Mucosa of descending colon (tissue), 3 donors: ENCODE measurements around the gene STMN3. TPM values are rescaled to one million over a fixed set of nuclear protein-coding genes. Genes with fewer than 3 reads are reported as not detected.

Experiments
- ATAC-seq: fragments of 200-7000 bp; cut with Tn5 transposase; one replicate; pipeline ENCODE4 v1.9.1; 2020; ENCODE audit warnings: mild to moderate bottlenecking, moderate library complexity
- DNase-seq, 3 donors: peaks; one replicate each; pipeline ENCODE4 v3.0.0-alpha.2; 2020
- H3K36me3 ChIP-seq: fragments of 200-600 bp; one replicate; pipeline ENCODE4 v1.8.0; 2021; ENCODE audit warnings: low read depth, mild to moderate bottlenecking
- H3K4me1 ChIP-seq: fragments of 200-600 bp; one replicate; pipeline ENCODE4 v1.8.0; 2021; ENCODE audit warnings: low read depth, mild to moderate bottlenecking
- H3K4me3 ChIP-seq: fragments of 200-600 bp; one replicate; pipeline ENCODE4 v1.8.0; 2021; ENCODE audit warnings: mild to moderate bottlenecking
- H3K9me3 ChIP-seq: fragments of 200-600 bp; one replicate; pipeline ENCODE4 v1.8.0; 2021; ENCODE audit warnings: mild to moderate bottlenecking
- intact Hi-C, 2 donors: fragments of 100-400 bp; cut with DNase I in 1 of 2; cut with micrococcal nuclease in 1 of 2; formaldehyde crosslinking; loops; one replicate each; pipeline versions ENCODE4 v1.11.0 to v1.11.1; 2022; cut with DNase I, micrococcal nuclease
- total RNA-seq, 3 donors: library from RNA; stranded (reverse); fragmentation: NEBNext Ultra II Directional in 2 of 3; extraction: Animal tissue kit (Norgen Biotek cat#: 25700) in 2 of 3; gene quantifications; one replicate each; pipeline versions ENCODE4 v1.2.1 to v1.2.4, GENCODE V29; 2021 to 2023
- TF ChIP-seq, protein P1 (sequence below): fragments of 200-600 bp; IDR thresholded peaks from one replicate; pipeline ENCODE4 v1.8.0; 2022; ENCODE audit warnings: antibody characterized with exemption, mild to moderate bottlenecking
- donor health status: DM: no; HTN: no; CAD: no; lungs with moderate emphysema.
- donor health status: DM: no; HTN: no; CAD: no.
- donor health status: DM: no; HTN: yes; CAD: no.

Gene STMN3
- total RNA-seq, 3 donors from 2014 or later, result 2.7 to 19.7 (median 6.7) TPM

DNA sequence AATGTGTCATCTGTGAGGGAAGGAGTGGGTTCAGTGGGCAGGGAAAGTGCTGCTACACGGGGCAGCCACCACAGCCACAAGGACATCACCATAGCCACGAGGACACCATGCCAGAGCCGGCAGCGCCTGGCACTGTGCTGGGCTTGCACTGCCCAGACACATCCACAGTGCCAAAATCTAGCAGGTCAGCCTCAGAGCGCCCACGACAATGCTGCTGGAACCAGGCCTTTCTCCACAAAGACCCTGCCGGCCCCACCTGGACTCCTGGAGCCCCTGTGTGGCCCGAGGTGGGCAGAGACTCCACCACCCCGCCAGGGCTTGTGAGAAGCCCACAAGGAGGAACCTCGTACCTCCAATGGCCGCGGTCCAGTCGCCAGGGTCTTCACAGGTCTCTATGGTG is 60.6 kb downstream of the STMN3 start:
- intact Hi-C loops, result no loop called here
- peak in 1 of 3 donors; percentile 37 for DNase-seq
- TF ChIP-seq, protein P1, sequence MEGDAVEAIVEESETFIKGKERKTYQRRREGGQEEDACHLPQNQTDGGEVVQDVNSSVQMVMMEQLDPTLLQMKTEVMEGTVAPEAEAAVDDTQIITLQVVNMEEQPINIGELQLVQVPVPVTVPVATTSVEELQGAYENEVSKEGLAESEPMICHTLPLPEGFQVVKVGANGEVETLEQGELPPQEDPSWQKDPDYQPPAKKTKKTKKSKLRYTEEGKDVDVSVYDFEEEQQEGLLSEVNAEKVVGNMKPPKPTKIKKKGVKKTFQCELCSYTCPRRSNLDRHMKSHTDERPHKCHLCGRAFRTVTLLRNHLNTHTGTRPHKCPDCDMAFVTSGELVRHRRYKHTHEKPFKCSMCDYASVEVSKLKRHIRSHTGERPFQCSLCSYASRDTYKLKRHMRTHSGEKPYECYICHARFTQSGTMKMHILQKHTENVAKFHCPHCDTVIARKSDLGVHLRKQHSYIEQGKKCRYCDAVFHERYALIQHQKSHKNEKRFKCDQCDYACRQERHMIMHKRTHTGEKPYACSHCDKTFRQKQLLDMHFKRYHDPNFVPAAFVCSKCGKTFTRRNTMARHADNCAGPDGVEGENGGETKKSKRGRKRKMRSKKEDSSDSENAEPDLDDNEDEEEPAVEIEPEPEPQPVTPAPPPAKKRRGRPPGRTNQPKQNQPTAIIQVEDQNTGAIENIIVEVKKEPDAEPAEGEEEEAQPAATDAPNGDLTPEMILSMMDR, result no peak
- no peaks in the 10 kb centered on the region for H3K4me1 ChIP-seq
- no peak overlapping the region for H3K4me3 ChIP-seq
- H3K9me3 ChIP-seq, result no peaks in the 10 kb centered on the region
- ATAC-seq, result no peak
- peaks cover 3% of the 10 kb centered on the region for H3K36me3 ChIP-seq

DNA sequence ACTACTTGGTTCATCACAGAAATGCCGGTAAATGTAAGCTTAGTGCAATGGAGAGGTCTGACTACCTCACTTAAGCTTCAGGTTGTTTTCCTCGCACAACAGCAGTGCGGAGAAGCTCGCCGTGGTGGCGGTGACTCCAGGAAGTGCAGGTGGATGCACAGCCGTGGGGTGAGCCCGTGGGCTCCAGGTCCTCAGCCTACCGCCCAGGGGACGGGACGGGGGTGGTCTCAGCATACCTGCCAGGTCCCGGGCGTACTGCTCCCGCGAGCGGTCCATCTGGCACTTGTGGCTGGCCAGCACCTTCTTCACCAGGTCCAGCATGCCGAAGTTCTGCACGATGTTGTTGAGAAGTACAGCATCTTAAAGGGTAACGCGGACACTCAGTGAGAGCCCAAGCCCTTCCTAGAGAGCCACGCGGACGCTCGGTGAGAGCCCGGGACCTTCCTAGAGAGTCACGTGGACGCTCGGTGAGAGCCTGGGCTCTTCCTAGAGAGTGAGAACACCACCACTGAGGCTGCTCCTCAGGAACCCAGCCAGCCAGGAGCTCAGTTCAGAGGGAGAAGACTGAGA is 61.4 kb downstream of the STMN3 start:
- no peak for ATAC-seq

DNA sequence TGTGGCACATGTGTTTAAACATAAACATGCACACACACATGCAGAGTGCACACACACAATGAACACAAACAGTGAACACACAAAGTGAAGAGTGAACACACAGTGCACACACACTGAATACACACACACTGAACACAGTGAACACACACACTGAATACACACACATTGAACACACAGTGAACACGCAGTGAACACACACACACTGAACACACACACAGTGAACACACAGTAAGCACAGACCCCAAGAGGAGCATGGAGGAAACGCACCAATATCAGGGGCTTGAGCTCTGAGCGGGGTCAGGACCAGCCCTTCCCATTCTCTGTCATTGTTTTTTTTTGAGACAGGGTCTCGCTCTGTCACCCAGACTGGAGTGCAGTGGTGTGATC is 62.1 kb downstream of the STMN3 start:
- peaks cover 3% of the 10 kb centered on the region for H3K36me3 ChIP-seq
- DNase-seq (no peak), ATAC-seq (no peak)
- intact Hi-C loops, result no loop called here
- TF ChIP-seq, protein P1, result no peak
- H3K4me1 ChIP-seq, result no peaks in the 10 kb centered on the region
- H3K9me3 ChIP-seq, result no peaks in the 10 kb centered on the region
- H3K4me3 ChIP-seq, result no peak overlapping the region

More for the DNA sequence above, 61.4 kb downstream of the STMN3 start:
- Histone ChIP-seq H3K4me3 (no peak overlapping the region), H3K9me3 (no peaks in the 10 kb centered on the region), H3K4me1 (no peaks in the 10 kb centered on the region), H3K36me3 (peaks cover 3% of the 10 kb centered on the region)
- TF ChIP-seq, protein P1, result no peak
- DNase-seq, result peak in 1 of 3 donors; percentile 35
- intact Hi-C loops, result no loop called here

DNA sequence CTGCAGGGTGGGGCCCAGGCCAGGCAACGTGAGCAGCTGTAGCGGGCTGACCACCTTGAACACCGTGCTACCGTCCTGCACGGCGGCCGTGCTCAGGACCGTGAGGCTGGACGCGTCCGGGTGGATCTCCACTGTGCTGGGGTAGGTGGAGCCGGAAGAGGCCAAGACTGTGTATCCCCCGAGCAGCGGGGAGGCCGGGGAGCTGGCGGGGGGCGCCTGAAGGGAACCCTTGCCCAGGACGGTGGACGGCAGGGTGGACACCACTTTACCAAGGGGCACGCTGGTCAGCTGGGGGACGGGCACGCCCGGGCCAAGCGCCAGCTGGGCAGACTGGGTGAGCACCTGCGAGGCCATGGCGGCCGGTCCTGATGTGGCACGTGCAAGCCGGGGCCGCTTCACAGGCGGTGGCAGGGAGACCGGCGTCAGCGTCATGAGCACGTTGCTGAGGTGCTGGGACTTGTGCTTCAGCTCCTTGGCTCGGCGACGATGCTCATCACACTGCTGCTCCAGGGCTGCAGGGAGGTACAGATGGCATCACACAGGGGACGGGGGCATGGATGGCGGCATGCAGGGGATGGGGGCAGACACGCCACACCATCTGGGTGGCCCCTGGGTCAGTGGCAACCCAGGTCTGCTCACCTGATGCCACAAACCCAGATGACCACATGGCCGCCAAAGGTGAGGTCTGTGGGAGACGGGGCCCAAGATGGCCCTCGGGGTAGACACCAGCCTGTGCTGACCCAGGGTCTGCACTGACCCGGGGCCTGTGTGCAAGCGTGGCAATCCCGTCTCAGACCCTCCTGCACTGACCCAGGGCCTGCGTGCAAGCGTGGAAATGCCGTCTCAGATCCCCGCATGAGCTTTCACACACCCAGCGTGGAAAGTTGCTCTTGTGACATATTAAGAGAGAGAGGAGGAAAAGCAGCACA is 62.7 kb downstream of the STMN3 start:
- intact Hi-C loops, result no loop called here
- no peaks in the 10 kb centered on the region for H3K9me3 ChIP-seq
- DNase-seq, result peak in 1 of 3 donors; percentile 45
- TF ChIP-seq, protein P1, result no peak
- no peak overlapping the region for H3K4me3 ChIP-seq
- H3K36me3 ChIP-seq, result peaks cover 3% of the 10 kb centered on the region
- no peaks in the 10 kb centered on the region for H3K4me1 ChIP-seq
- no peak for ATAC-seq

Other genes with a start within 250 kb of the STMN3 start
- gene KCNQ2, start 180.8 kb downstream of the STMN3 start, total RNA-seq, result 1 to 10 TPM in 1 of 3 donors, not detected in 2; 1.4 TPM
- gene EEF1A2, start 154.3 kb downstream of the STMN3 start, total RNA-seq, result 10 to 100 TPM in 1 of 3 donors, 1 to 10 TPM in 2; 1.3 to 15.0 (median 2.7) TPM
- 100 to 1,000 TPM; 263 to 672 (median 537) TPM for gene PPDPF, start 132.7 kb downstream of the STMN3 start, total RNA-seq
- gene PTK6, start 116.0 kb downstream of the STMN3 start, total RNA-seq, result 10 to 100 TPM; 39.5 to 91.7 (median 87.1) TPM
- gene SRMS, start 105.7 kb downstream of the STMN3 start, total RNA-seq, result under 1 TPM; 0.25 to 0.52 (median 0.27) TPM
- under 1 TPM in 2 of 3 donors, not detected in 1; 0.19 to 0.25 TPM for gene FNDC11, start 99.3 kb downstream of the STMN3 start, total RNA-seq
- 10 to 100 TPM; 35.4 to 49.3 (median 36.2) TPM for gene HELZ2, start 79.2 kb downstream of the STMN3 start, total RNA-seq
- gene GMEB2, start 26.3 kb downstream of the STMN3 start, total RNA-seq, result 10 to 100 TPM; 10.3 to 12.8 (median 11.4) TPM
- 10 to 100 TPM; 23.5 to 42.8 (median 34.2) TPM for gene RTEL1, start 4.9 kb upstream of the STMN3 start, total RNA-seq
- 10 to 100 TPM in 1 of 3 donors, not detected in 2; 19.7 TPM for gene TNFRSF6B, start 43.2 kb upstream of the STMN3 start, total RNA-seq
- gene ARFRP1, start 54.6 kb upstream of the STMN3 start, total RNA-seq, result 10 to 100 TPM; 64.5 to 69.7 (median 68.6) TPM
- gene ZGPAT, start 54.6 kb upstream of the STMN3 start, total RNA-seq, result 10 to 100 TPM; 24.3 to 34.0 (median 31.7) TPM
- 10 to 100 TPM; 10.4 to 11.2 (median 10.8) TPM for gene LIME1, start 83.2 kb upstream of the STMN3 start, total RNA-seq
- gene SLC2A4RG, start 86.4 kb upstream of the STMN3 start, total RNA-seq, result 10 to 100 TPM; 44.9 to 65.0 (median 50.6) TPM
- 1 to 10 TPM; 3.1 to 5.7 (median 3.3) TPM for gene ZBTB46, start 177.8 kb upstream of the STMN3 start, total RNA-seq
- gene ABHD16B, start 208.1 kb upstream of the STMN3 start, total RNA-seq, result not detected
- 10 to 100 TPM; 48.7 to 71.7 (median 55.7) TPM for gene TPD52L2, start 211.8 kb upstream of the STMN3 start, total RNA-seq
- gene DNAJC5, start 241.7 kb upstream of the STMN3 start, total RNA-seq, result 10 to 100 TPM; 57.5 to 65.9 (median 65.4) TPM